ENCODE data around the gene PCSK1N. TPM values are rescaled to one million over a fixed set of nuclear protein-coding genes. Genes with fewer than 3 reads are reported as not detected.

PCSK1N gene
- total RNA-seq, 1 experiment from 2014 or later, result 0.22 TPM

- Histone ChIP-seq H3K4me1 (ENCODE audit: control insufficient read depth in 1 of 2, insufficient read depth in 2 of 2, low read length in 2 of 2) (peaks cover 9 to 18% of the 10 kb centered on the region in 2 experiments; a peak in 3 of 4 replicates), H2AFZ (ENCODE audit: low read depth, low read length, poor library complexity, severe bottlenecking) (no peak overlapping the region), H3K79me2 (ENCODE audit: insufficient read depth, low read length) (peaks cover 2% of the 10 kb centered on the region; the same call in 1 of the 2 replicates), H3K4me2 (ENCODE audit: low read length) (peak overlapping the region; percentile 84), H4K20me1 (ENCODE audit: insufficient read depth) (no peaks in the 10 kb centered on the region), H3K9me3 (ENCODE audit: control insufficient read depth in 1 of 2, insufficient read depth in 1 of 2, low read depth in 1 of 2, low read length in 2 of 2) (no peaks in the 10 kb centered on the region), H3K36me3 (ENCODE audit: control insufficient read depth in 1 of 2, insufficient read depth in 2 of 2, low read length in 2 of 2) (no peaks in the 10 kb centered on the region; a peak in 2 of 4 replicates), H3K27ac (ENCODE audit: low read depth, low read length) (peak overlapping the region; percentile 76), H3K9me2 (ENCODE audit: insufficient read depth) (no peaks in the 10 kb centered on the region), H3K27me3 (ENCODE audit: insufficient read depth, low read length) (no peaks in the 10 kb centered on the region), H3K4me3 (replicated peaks in 1 of 2; ENCODE audit: low read depth in 1 of 2, low read length in 2 of 2) (peak overlapping the region; percentile 72 to 73), H3K9ac (ENCODE audit: low read length) (peak overlapping the region; percentile 78)
- DNase-seq (ENCODE audit: low read depth, low spot score) (no peak), ATAC-seq (no peak)
- ChIA-PET RAD21 (ENCODE audit: low non-redundant PET in 1 of 2, low total read pairs in 2 of 2, uncharacterized antibody in 2 of 2, unreplicated experiment in 2 of 2) (no interaction called here), POLR2A (interaction anchor here (1.0 to 2.2 kb wide), 3 partner anchors 63 to 202 kb away, joined by 3 to 7 read pairs (median 6); partner anchors contain the start of genes GRIPAP1, PQBP1 and TIMM17B), CTCF (no interaction called here)
- no peak for TF ChIP-seq MAX (IDR thresholded peaks at IDR 0.05)
- TSS peak; percentile 93 for BruUV-seq (replicated peaks)
- intact Hi-C loops (cut with micrococcal nuclease), result loop anchor here (10.0 kb wide), 1 partner anchor 94 kb away; the partner anchor contains the start of genes PQBP1 and TIMM17B
Observed at GRCh38 chrX:48800574-48801279, 34.7 kb downstream of the PCSK1N start.

GRCh38 chrX:48798318-48798717, 37.1 kb downstream of the PCSK1N start:
- RAD21 ChIA-PET (ENCODE audit: low non-redundant PET in 1 of 2, low total read pairs in 2 of 2, uncharacterized antibody in 2 of 2, unreplicated experiment in 2 of 2), result interaction anchor here in 1 of 2 experiments (0.6 kb wide), 1 partner anchor 63 kb away, joined by 3 read pairs; no protein-coding TSS in a partner anchor
- ATAC-seq, result no peak

More at GRCh38 chrX:48798318-48798717, 37.1 kb downstream of the PCSK1N start:
- H3K27me3 ChIP-seq (ENCODE audit: insufficient read depth, low read length), result no peaks in the 10 kb centered on the region
- no peak for DNase-seq (ENCODE audit: low read depth, low spot score)
- TF ChIP-seq ZBTB33 (IDR thresholded peaks at IDR 0.05; ENCODE audit: extremely low read depth, insufficient replicate concordance, low read length) (no peak), POLR2AphosphoS5 (IDR thresholded peaks at IDR 0.05; ENCODE audit: low read depth, low read length) (no peak), SIN3A (IDR thresholded peaks at IDR 0.05; ENCODE audit: low read depth) (no peak), POLR2A (IDR thresholded peaks at IDR 0.05; ENCODE audit: borderline replicate concordance, extremely low read depth, insufficient read depth, insufficient read length) (no peak), FOSL1 (IDR thresholded peaks at IDR 0.05; ENCODE audit: low read depth) (no peak), MAX (IDR thresholded peaks at IDR 0.05) (no peak), CTCF (IDR thresholded peaks at IDR 0.05 in 2 of 3, conservative IDR thresholded peaks at IDR 0.05 in 1 of 3; ENCODE audit: borderline replicate concordance in 1 of 3, insufficient read depth in 1 of 3, low read depth in 2 of 3, low read length in 2 of 3) (no peak)
- intact Hi-C loops (cut with micrococcal nuclease), result no loop called here
- BruUV-seq (replicated peaks), result no TSS peak
- no peaks in the 10 kb centered on the region for H3K9me3 ChIP-seq (ENCODE audit: control insufficient read depth in 1 of 2, insufficient read depth in 1 of 2, low read depth in 1 of 2, low read length in 2 of 2)
- no peaks in the 10 kb centered on the region for H4K20me1 ChIP-seq (ENCODE audit: insufficient read depth)
- H3K4me3 ChIP-seq (replicated peaks in 1 of 2; ENCODE audit: low read depth in 1 of 2, low read length in 2 of 2), result no peak overlapping the region
- no peak overlapping the region for H3K27ac ChIP-seq (ENCODE audit: low read depth, low read length)
- no peak overlapping the region for H3K4me2 ChIP-seq (ENCODE audit: low read length)
- CTCF ChIA-PET, result no interaction called here
- peaks cover 19 to 33% of the 10 kb centered on the region in 2 experiments for H3K4me1 ChIP-seq (ENCODE audit: control insufficient read depth in 1 of 2, insufficient read depth in 2 of 2, low read length in 2 of 2)
- H3K36me3 ChIP-seq (ENCODE audit: control insufficient read depth in 1 of 2, insufficient read depth in 2 of 2, low read length in 2 of 2), result no peaks in the 10 kb centered on the region
- H3K79me2 ChIP-seq (ENCODE audit: insufficient read depth, low read length), result peaks cover 2% of the 10 kb centered on the region; the same call in 1 of the 2 replicates
- no peaks in the 10 kb centered on the region for H3K9me2 ChIP-seq (ENCODE audit: insufficient read depth)
- no peak overlapping the region for H2AFZ ChIP-seq (ENCODE audit: low read depth, low read length, poor library complexity, severe bottlenecking)
- no peak overlapping the region for H3K9ac ChIP-seq (ENCODE audit: low read length)
- POLR2A ChIA-PET, result no interaction called here

Data from HCT116 (cell line).